GM12873 (cell line): Measurements from ENCODE around the gene LRRC10.

Source experiments
- TF ChIP-seq, protein P1 (sequence below): IDR thresholded peaks from 2 replicates; pipeline ENCODE4 v1.5.1; 2012; ENCODE audit warnings: low read depth, mild to moderate bottlenecking, moderate library complexity, low read length, control low read depth; ENCODE audit not compliant: insufficient read depth; ENCODE audit errors: missing control alignments

LRRC10 gene

DNA sequence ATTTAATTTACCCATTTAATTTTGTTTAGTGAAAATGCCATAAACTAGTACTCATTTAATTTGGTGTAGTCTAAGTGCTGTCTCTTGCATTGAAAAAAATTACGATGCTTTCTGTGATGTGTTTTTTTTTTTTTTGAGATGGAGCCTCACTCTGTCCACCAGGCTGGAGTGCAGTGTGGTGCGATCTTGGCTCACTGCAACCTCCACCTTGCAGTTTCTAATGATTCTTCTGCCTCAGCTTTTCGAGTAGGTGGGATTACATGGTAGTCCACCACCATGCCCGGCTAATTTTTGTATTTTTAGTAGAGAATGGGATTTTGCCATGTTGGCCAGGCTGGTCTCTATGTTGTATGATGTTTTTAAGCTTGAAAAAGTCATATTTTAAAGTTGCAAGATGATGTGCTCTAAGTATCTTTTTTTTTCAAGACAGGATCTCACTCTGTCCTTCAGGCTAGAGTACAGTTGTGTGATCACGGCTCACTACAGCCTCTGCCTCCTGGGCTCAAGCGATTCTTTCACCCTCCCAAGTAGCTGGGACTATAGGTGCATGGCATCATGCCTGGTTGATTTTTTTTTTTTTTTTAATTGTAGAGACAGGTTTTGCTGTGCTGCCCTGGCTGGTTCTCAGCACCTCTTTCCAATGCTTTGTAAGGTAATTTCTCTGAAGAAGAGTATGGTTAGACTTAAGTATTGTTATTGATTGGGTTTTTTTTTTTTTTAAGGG is 8.6 kb downstream of the LRRC10 start:
- TF ChIP-seq, protein P1, sequence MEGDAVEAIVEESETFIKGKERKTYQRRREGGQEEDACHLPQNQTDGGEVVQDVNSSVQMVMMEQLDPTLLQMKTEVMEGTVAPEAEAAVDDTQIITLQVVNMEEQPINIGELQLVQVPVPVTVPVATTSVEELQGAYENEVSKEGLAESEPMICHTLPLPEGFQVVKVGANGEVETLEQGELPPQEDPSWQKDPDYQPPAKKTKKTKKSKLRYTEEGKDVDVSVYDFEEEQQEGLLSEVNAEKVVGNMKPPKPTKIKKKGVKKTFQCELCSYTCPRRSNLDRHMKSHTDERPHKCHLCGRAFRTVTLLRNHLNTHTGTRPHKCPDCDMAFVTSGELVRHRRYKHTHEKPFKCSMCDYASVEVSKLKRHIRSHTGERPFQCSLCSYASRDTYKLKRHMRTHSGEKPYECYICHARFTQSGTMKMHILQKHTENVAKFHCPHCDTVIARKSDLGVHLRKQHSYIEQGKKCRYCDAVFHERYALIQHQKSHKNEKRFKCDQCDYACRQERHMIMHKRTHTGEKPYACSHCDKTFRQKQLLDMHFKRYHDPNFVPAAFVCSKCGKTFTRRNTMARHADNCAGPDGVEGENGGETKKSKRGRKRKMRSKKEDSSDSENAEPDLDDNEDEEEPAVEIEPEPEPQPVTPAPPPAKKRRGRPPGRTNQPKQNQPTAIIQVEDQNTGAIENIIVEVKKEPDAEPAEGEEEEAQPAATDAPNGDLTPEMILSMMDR, result no peak

GRCh38 chr12:69600804-69601203 is 9.9 kb downstream of the LRRC10 start:
- TF ChIP-seq, protein P1, result no peak

GRCh38 chr12:69598174-69598753 is 12.4 kb downstream of the LRRC10 start:
- TF ChIP-seq, protein P1, result no peak

DNA sequence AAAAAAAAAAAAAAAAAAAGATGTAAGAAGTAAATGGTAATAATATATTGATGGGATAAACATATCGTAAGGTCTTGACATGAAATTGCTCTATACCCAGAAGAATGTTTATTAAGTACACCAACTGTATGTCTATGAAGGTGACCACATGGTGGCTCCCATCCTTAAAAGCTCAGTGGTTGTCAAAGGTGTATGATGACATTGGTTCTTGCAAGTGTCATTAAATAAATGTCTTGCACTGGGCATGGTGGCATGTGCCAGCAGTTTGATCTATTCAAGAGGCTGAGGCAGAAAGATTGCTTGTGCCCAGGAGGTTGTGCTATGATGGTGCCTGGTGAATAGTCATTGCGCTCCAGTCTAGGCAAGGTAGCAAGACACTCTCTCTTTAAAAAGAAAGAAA is 15.0 kb downstream of the LRRC10 start:
- TF ChIP-seq, protein P1, result no peak

DNA sequence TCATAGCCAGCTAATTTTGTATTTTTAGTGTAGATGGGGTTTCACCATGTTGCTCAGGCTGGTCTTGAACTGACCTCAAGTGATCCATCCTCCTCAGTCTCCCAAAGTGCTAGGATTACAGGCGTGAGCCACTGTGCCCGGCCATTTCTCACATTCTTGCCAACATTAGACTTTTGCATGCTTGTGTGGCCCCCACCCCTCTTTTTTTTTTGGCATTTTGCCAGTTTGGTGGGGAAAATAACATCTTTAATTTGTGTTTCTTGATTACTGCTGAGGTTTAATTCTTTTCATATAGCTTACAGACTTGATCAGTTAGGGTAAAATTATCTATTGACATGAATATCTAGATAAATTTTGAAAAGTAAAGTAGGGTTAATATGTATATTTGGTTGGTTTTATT is 21.6 kb downstream of the LRRC10 start:
- TF ChIP-seq, protein P1, result no peak

DNA sequence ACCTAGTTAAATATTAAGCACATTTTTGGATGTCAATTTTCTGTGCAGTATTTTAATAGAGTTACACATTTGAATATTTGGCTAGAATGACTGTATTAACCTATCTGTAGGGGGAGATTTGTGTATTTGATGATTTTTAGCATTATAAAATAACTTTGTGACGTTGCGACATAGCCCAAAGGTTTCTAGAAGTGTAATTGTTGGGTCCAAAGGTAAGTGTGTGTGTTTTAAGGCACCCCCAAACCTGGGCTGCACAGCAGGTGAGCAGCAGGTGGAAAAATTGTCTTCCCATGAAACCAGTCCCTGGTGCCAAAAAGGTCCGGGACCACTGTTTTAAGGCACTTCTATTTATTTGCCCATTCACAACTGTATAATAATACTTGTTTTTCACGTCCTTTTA is 22.2 kb downstream of the LRRC10 start:
- TF ChIP-seq, protein P1, result no peak

GRCh38 chr12:69585189-69586062 is 25.3 kb downstream of the LRRC10 start, which contains the start of gene CCT2:
Gene CCT2, plus strand, starts transcription at chr12:69585459. Its CDS starts 63 bp downstream, at chr12:69585522.
- TF ChIP-seq, protein P1, result peak; percentile 50
